Neutrophil (primary cell): Measurements from ENCODE around the gene MARCHF10.
"Not testable (repeated sequence)": the region's sequence is repeated elsewhere in the genome, so short reads cannot be mapped to it uniquely, and the experiment has no call there.

Experiments used
- H3K27ac ChIP-seq: fragments of 200-600 bp; sonication (generic); 2 replicates; pipeline ENCODE4 v1.5.1; 2016; ENCODE audit warnings: mild to moderate bottlenecking, moderate library complexity
- H3K27me3 ChIP-seq: fragments of 200-600 bp; sonication (generic); 2 replicates; pipeline ENCODE4 v1.6.0; 2016; ENCODE audit warnings: mild to moderate bottlenecking
- H3K36me3 ChIP-seq: fragments of 200-600 bp; sonication (generic); 2 replicates; pipeline ENCODE4 v1.5.1; 2017
- H3K4me1 ChIP-seq, 2 experiments: fragments of 200-600 bp in 1 of 2; sonication (generic) in 1 of 2; 1 replicate in 1 of 2; 2 replicates in 1 of 2; pipeline versions ENCODE4 v1.5.1 to v1.6.1; 2013 to 2016; ENCODE audit warnings: low read depth in 1 of 2, low read length in 1 of 2, mild to moderate bottlenecking in 1 of 2, moderate library complexity in 1 of 2; ENCODE audit not compliant: control insufficient read depth in 1 of 2, insufficient read depth in 1 of 2
- H3K4me3 ChIP-seq, 2 experiments: fragments of 200-600 bp in 1 of 2; sonication (generic) in 1 of 2; 1 replicate in 1 of 2; 2 replicates in 1 of 2; pipeline ENCODE4 v1.5.1; 2013 to 2016; ENCODE audit warnings: low read depth in 1 of 2, low read length in 1 of 2, mild to moderate bottlenecking in 1 of 2, moderate library complexity in 1 of 2
- H3K9me3 ChIP-seq: fragments of 200-600 bp; sonication (generic); 2 replicates; pipeline ENCODE4 v1.5.1; 2016
- CTCF ChIP-seq: fragments of 200-600 bp; sonication (generic); IDR thresholded peaks from 2 replicates; pipeline ENCODE4 v1.5.1; 2016; ENCODE audit warnings: antibody characterized with exemption

Gene MARCHF10

GRCh38 chr17:62852195-62852594 lies 44.1 kb upstream of the MARCHF10 start:
- no peaks in the 10 kb centered on the region for H3K36me3 ChIP-seq
- H3K27ac ChIP-seq: no peak overlapping the region
- H3K4me1 ChIP-seq: no peaks in the 10 kb centered on the region
- H3K27me3 ChIP-seq: no peaks in the 10 kb centered on the region
- no peaks in the 10 kb centered on the region for H3K9me3 ChIP-seq
- TF ChIP-seq CTCF: no peak
- no peak overlapping the region for H3K4me3 ChIP-seq

- not testable (repeated sequence) for H3K9me3 ChIP-seq, H3K4me3 ChIP-seq, H3K27ac ChIP-seq, H3K36me3 ChIP-seq, H3K27me3 ChIP-seq, H3K4me1 ChIP-seq
Measured at GRCh38 chr17:62849591-62850415, 41.7 kb upstream of the MARCHF10 start.

GRCh38 chr17:62848334-62848733 lies 40.2 kb upstream of the MARCHF10 start:
- Histone ChIP-seq H3K27ac (no peak overlapping the region), H3K4me3 (no peak overlapping the region), H3K9me3 (no peaks in the 10 kb centered on the region), H3K27me3 (no peaks in the 10 kb centered on the region), H3K36me3 (no peaks in the 10 kb centered on the region), H3K4me1 (no peaks in the 10 kb centered on the region)
- TF ChIP-seq CTCF: no peak

GRCh38 chr17:62847426-62847825 lies 39.3 kb upstream of the MARCHF10 start:
- Histone ChIP-seq H3K9me3 (no peaks in the 10 kb centered on the region), H3K4me3 (no peak overlapping the region), H3K36me3 (no peaks in the 10 kb centered on the region), H3K4me1 (no peaks in the 10 kb centered on the region), H3K27me3 (no peaks in the 10 kb centered on the region), H3K27ac (no peak overlapping the region)
- TF ChIP-seq CTCF: no peak

GRCh38 chr17:62840871-62841270 lies 32.8 kb upstream of the MARCHF10 start:
- TF ChIP-seq CTCF: no peak
- Histone ChIP-seq H3K36me3 (no peaks in the 10 kb centered on the region), H3K9me3 (no peaks in the 10 kb centered on the region), H3K27ac (no peak overlapping the region), H3K4me3 (no peak overlapping the region), H3K27me3 (no peaks in the 10 kb centered on the region), H3K4me1 (no peaks in the 10 kb centered on the region)

GRCh38 chr17:62833816-62834215 lies 25.7 kb upstream of the MARCHF10 start:
- not testable (repeated sequence) for H3K4me1 ChIP-seq, H3K36me3 ChIP-seq, H3K27ac ChIP-seq, H3K4me3 ChIP-seq, H3K27me3 ChIP-seq, H3K9me3 ChIP-seq
